ENCODE measurements around the gene OR6F1. TPM values are rescaled to one million over a fixed set of nuclear protein-coding genes. Genes with fewer than 3 reads are reported as not detected.
"Not testable (repeated sequence)": the region's sequence is repeated elsewhere in the genome, so short reads cannot be mapped to it uniquely, and the experiment has no call there.

Gene OR6F1
- total and polyA plus RNA-seq, 4 donors, result not detected

- H3K4me1 ChIP-seq (ENCODE audit: control insufficient read depth, insufficient read depth, low read length), result no peaks in the 10 kb centered on the region
- no peak within 1 kb of the TSS for H3K27ac ChIP-seq (ENCODE audit: low read depth, low read length)
- no peak within 1 kb of the TSS for H3K4me3 ChIP-seq (ENCODE audit: low read depth, low read length)
- no peaks in the 10 kb centered on the region for H3K36me3 ChIP-seq (ENCODE audit: control insufficient read depth, insufficient read depth, low read length)
- H3K9me3 ChIP-seq (ENCODE audit: control insufficient read depth, insufficient read depth, low read length), result no peaks in the 10 kb centered on the region
- DNase-seq (ENCODE audit: low read depth in 4 of 6, low spot score in 6 of 6), result no peak
- no peaks in the 10 kb centered on the region for H3K27me3 ChIP-seq (ENCODE audit: control insufficient read depth, insufficient read depth, low read length)
- 100% methylated on average over 1 of the region's 1 CpG for WGBS (ENCODE audit: insufficient coverage)
These were observed 21.9 kb upstream of the OR6F1 start, which contains the start of gene OR14K1 for GRCh38 chr1:247738315-247738714. Gene OR14K1, plus strand, starts transcription at chr1:247738615. Its CDS starts 0 bp downstream, at chr1:247738615.

GRCh38 chr1:247721222-247721621, 4.8 kb upstream of the OR6F1 start:
- Histone ChIP-seq H3K27ac (ENCODE audit: low read depth, low read length) (no peak overlapping the region), H3K9me3 (ENCODE audit: control insufficient read depth, insufficient read depth, low read length) (no peaks in the 10 kb centered on the region), H3K4me1 (ENCODE audit: control insufficient read depth, insufficient read depth, low read length) (no peaks in the 10 kb centered on the region), H3K27me3 (ENCODE audit: control insufficient read depth, insufficient read depth, low read length) (no peaks in the 10 kb centered on the region), H3K4me3 (ENCODE audit: low read depth, low read length) (no peak overlapping the region), H3K36me3 (ENCODE audit: control insufficient read depth, insufficient read depth, low read length) (no peaks in the 10 kb centered on the region)
- WGBS (ENCODE audit: insufficient coverage), result no CpG with 5 or more reads among the region's 4 CpGs
- no peak for DNase-seq (ENCODE audit: low read depth in 4 of 6, low spot score in 6 of 6)

- H3K27ac ChIP-seq (ENCODE audit: low read depth, low read length), result no peak overlapping the region
- no peaks in the 10 kb centered on the region for H3K27me3 ChIP-seq (ENCODE audit: control insufficient read depth, insufficient read depth, low read length)
- H3K36me3 ChIP-seq (ENCODE audit: control insufficient read depth, insufficient read depth, low read length), result no peaks in the 10 kb centered on the region
- no peaks in the 10 kb centered on the region for H3K9me3 ChIP-seq (ENCODE audit: control insufficient read depth, insufficient read depth, low read length)
- WGBS (ENCODE audit: insufficient coverage), result 88% methylated on average over 7 of the region's 7 CpGs
- no peaks in the 10 kb centered on the region for H3K4me1 ChIP-seq (ENCODE audit: control insufficient read depth, insufficient read depth, low read length)
- no peak for DNase-seq (ENCODE audit: low read depth in 4 of 6, low spot score in 6 of 6)
- no peak overlapping the region for H3K4me3 ChIP-seq (ENCODE audit: low read depth, low read length)
These were observed 2.7 kb downstream of the OR6F1 start for GRCh38 chr1:247713753-247714152.

GRCh38 chr1:247710681-247711080, 5.8 kb downstream of the OR6F1 start:
- H3K27me3 ChIP-seq (ENCODE audit: control insufficient read depth, insufficient read depth, low read length); H3K4me1 ChIP-seq (ENCODE audit: control insufficient read depth, insufficient read depth, low read length); H3K4me3 ChIP-seq (ENCODE audit: low read depth, low read length); DNase-seq (ENCODE audit: low read depth in 4 of 6, low spot score in 6 of 6); H3K9me3 ChIP-seq (ENCODE audit: control insufficient read depth, insufficient read depth, low read length); H3K27ac ChIP-seq (ENCODE audit: low read depth, low read length); H3K36me3 ChIP-seq (ENCODE audit: control insufficient read depth, insufficient read depth, low read length): not testable (repeated sequence)
- 93% methylated on average over 3 of the region's 8 CpGs for WGBS (ENCODE audit: insufficient coverage)

- peaks cover 2% of the 10 kb centered on the region for H3K9me3 ChIP-seq (ENCODE audit: control insufficient read depth, insufficient read depth, low read length)
- no CpG with 5 or more reads among the region's 1 CpG for WGBS (ENCODE audit: insufficient coverage)
These were observed 15.1 kb downstream of the OR6F1 start for GRCh38 chr1:247701338-247701737.

GRCh38 chr1:247681288-247681897, 35.1 kb downstream of the OR6F1 start:
- no CpG with 5 or more reads among the region's 7 CpGs for WGBS (ENCODE audit: insufficient coverage)
- H3K27ac ChIP-seq (ENCODE audit: low read depth, low read length), result no peak overlapping the region
- no peaks in the 10 kb centered on the region for H3K27me3 ChIP-seq (ENCODE audit: control insufficient read depth, insufficient read depth, low read length)
- H3K4me3 ChIP-seq (ENCODE audit: low read depth, low read length), result no peak overlapping the region
- no peaks in the 10 kb centered on the region for H3K4me1 ChIP-seq (ENCODE audit: control insufficient read depth, insufficient read depth, low read length)
- DNase-seq (ENCODE audit: low read depth in 4 of 6, low spot score in 6 of 6), result peak in 4 of 6 donors; percentile 4 to 63 (median 30)
- H3K9me3 ChIP-seq (ENCODE audit: control insufficient read depth, insufficient read depth, low read length), result no peaks in the 10 kb centered on the region
- H3K36me3 ChIP-seq (ENCODE audit: control insufficient read depth, insufficient read depth, low read length), result no peaks in the 10 kb centered on the region

More at GRCh38 chr1:247701338-247701737, 15.1 kb downstream of the OR6F1 start:
- Histone ChIP-seq H3K4me3 (ENCODE audit: low read depth, low read length) (no peak overlapping the region), H3K27ac (ENCODE audit: low read depth, low read length) (no peak overlapping the region), H3K4me1 (ENCODE audit: control insufficient read depth, insufficient read depth, low read length) (no peaks in the 10 kb centered on the region), H3K27me3 (ENCODE audit: control insufficient read depth, insufficient read depth, low read length) (no peaks in the 10 kb centered on the region), H3K36me3 (ENCODE audit: control insufficient read depth, insufficient read depth, low read length) (no peaks in the 10 kb centered on the region)
- DNase-seq (ENCODE audit: low read depth in 4 of 6, low spot score in 6 of 6), result no peak

GRCh38 chr1:247680171-247680570, 36.3 kb downstream of the OR6F1 start:
- no peaks in the 10 kb centered on the region for H3K9me3 ChIP-seq (ENCODE audit: control insufficient read depth, insufficient read depth, low read length)
- no peaks in the 10 kb centered on the region for H3K36me3 ChIP-seq (ENCODE audit: control insufficient read depth, insufficient read depth, low read length)
- DNase-seq (ENCODE audit: low read depth in 4 of 6, low spot score in 6 of 6), result no peak
- no peaks in the 10 kb centered on the region for H3K4me1 ChIP-seq (ENCODE audit: control insufficient read depth, insufficient read depth, low read length)
- H3K27ac ChIP-seq (ENCODE audit: low read depth, low read length), result no peak overlapping the region
- H3K27me3 ChIP-seq (ENCODE audit: control insufficient read depth, insufficient read depth, low read length), result no peaks in the 10 kb centered on the region
- H3K4me3 ChIP-seq (ENCODE audit: low read depth, low read length), result no peak overlapping the region
- WGBS (ENCODE audit: insufficient coverage), result 100% methylated on average over 4 of the region's 4 CpGs

GRCh38 chr1:247679639-247680038, 36.8 kb downstream of the OR6F1 start, which contains the start of gene OR13G1:
Gene OR13G1, minus strand, starts transcription at chr1:247679739. Its CDS starts 6,698 bp downstream, at chr1:247673041.
- Histone ChIP-seq H3K9me3 (ENCODE audit: control insufficient read depth, insufficient read depth, low read length) (no peaks in the 10 kb centered on the region), H3K36me3 (ENCODE audit: control insufficient read depth, insufficient read depth, low read length) (no peaks in the 10 kb centered on the region), H3K4me1 (ENCODE audit: control insufficient read depth, insufficient read depth, low read length) (no peaks in the 10 kb centered on the region), H3K27ac (ENCODE audit: low read depth, low read length) (no peak within 1 kb of the TSS), H3K27me3 (ENCODE audit: control insufficient read depth, insufficient read depth, low read length) (no peaks in the 10 kb centered on the region), H3K4me3 (ENCODE audit: low read depth, low read length) (no peak within 1 kb of the TSS)
- no CpG with 5 or more reads among the region's 1 CpG for WGBS (ENCODE audit: insufficient coverage)
- DNase-seq (ENCODE audit: low read depth in 4 of 6, low spot score in 6 of 6), result no peak

GRCh38 chr1:247669225-247669624, 47.2 kb downstream of the OR6F1 start:
- no peaks in the 10 kb centered on the region for H3K9me3 ChIP-seq (ENCODE audit: control insufficient read depth, insufficient read depth, low read length)
- H3K4me1 ChIP-seq (ENCODE audit: control insufficient read depth, insufficient read depth, low read length), result no peaks in the 10 kb centered on the region
- no peak for DNase-seq (ENCODE audit: low read depth in 4 of 6, low spot score in 6 of 6)
- H3K36me3 ChIP-seq (ENCODE audit: control insufficient read depth, insufficient read depth, low read length), result no peaks in the 10 kb centered on the region
- no CpG with 5 or more reads among the region's 1 CpG for WGBS (ENCODE audit: insufficient coverage)
- H3K4me3 ChIP-seq (ENCODE audit: low read depth, low read length), result no peak overlapping the region
- no peaks in the 10 kb centered on the region for H3K27me3 ChIP-seq (ENCODE audit: control insufficient read depth, insufficient read depth, low read length)
- H3K27ac ChIP-seq (ENCODE audit: low read depth, low read length), result no peak overlapping the region

Measured in spinal cord (tissue), 10 donors.